ENCODE data around the gene ATG12.
A peak's percentile ranks its signal among the peaks of the same experiment; 100 is the strongest.

Gene ATG12

GRCh38 chr5:115801984-115802383 is 39.4 kb downstream of the ATG12 start:
- no peak for DNase-seq

GRCh38 chr5:115801152-115801551 is 40.2 kb downstream of the ATG12 start:
- no peak for DNase-seq

GRCh38 chr5:115800108-115800507 is 41.3 kb downstream of the ATG12 start:
- DNase-seq = no peak

- no peak for DNase-seq
Observed at GRCh38 chr5:115798252-115798651, 43.1 kb downstream of the ATG12 start.

DNA sequence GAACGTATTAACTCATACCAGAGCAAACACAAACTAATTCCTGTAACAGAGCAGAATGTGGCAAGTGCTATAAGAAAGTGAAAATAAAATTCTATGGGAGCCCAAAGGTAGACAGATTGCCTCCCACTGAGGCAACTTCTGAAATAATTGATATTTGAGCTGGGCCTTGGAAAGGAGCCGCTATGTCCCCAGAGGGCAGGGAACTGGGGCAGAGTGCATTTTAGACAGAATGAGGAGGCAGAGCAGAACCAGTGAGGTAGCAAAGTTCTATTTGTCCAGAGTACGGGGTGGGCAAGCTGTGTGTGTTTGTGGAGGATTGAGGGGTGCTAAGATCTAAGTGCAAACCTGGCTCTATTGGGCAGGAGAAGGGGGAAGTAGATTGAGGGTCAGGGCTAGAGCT is 44.7 kb downstream of the ATG12 start:
- peak; percentile 22 for DNase-seq

- DNase-seq = no peak
Observed at GRCh38 chr5:115795700-115796099, 45.7 kb downstream of the ATG12 start.

- DNase-seq = no peak
Observed at GRCh38 chr5:115788440-115788839, 52.9 kb downstream of the ATG12 start.

DNA sequence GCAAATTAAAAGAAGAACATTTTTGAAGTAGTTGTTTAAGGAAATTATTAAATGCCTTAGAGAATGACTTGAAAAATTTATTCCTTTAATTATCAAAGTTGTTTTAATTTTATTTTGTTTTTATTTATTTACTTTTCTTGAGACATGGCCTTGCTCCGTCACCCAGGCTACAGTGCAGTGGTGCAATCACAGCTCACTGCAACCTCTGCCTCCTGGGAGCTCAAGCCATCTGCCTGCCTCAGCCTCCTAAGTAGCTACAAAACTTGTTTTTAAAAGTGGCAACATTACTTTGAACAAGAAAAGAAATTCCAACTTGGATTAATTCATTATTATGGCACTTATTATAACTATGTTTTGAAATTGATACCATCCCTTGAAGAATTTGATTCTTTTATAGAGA is 53.9 kb downstream of the ATG12 start:
- no peak for DNase-seq

DNA sequence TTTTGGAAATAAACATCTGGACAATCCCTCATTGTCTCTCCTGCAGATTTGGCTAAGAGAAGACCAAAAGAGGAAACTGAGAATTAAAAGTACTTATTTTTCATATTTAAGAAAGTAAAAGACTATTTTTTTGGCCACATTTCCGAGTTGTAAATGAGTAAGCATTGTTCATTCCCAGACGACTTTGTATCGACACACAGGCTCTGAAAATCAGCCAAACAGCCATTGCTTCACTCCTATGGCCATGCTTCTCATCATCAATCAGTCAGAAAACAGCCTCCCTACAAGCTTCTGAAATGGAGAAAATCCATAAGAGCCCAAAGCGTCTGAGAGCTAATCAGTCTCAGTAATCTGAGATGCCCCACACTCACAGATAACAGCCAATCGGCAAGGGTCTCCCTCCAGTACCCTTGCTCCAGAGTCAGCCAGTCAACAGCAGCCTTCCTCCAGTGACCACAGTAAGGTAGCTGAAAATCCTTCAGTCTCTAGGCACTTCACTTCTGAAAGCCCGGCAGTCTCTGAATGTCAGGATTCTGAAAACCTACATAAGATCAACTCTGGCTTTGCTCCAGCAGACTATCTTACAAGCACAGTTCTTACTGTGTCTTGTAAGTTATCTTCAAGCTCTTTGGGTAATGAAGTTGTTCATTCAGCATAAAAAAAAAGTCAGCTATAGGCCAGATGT is 55.8 kb downstream of the ATG12 start:
- no peak for DNase-seq

DNA sequence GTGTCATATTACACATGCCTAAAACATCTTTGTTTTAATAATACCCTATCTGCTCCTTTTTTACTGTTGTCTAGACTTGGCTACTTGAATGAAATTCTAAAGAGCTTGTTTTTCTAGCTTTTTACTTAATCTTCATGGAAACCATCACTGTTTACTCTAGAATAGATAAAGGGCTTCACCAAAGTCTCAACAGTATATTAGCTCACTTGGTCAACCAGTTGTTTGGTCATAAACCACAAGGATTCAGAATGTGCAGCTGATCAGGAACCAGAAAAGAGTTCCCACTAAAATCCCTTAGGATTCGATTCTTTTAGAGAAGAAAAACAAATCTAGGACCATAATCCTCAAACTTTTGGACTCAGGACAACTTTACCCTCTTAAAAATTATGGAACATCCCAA is 62.9 kb downstream of the ATG12 start:
- no peak for DNase-seq

Data from NCI-H2171 (cell line).